GM23338 (cell line): Measurements from ENCODE around the gene DCLK2. TPM values are rescaled to one million over a fixed set of nuclear protein-coding genes. Genes with fewer than 3 reads are reported as not detected.

ENCODE experiments used
- ATAC-seq: fragments of 200-7000 bp; cut with Tn5 transposase; 3 replicates; pipeline ENCODE4 v1.9.1; 2020
- DNase-seq: peaks from one replicate; pipeline ENCODE4 v3.0.0-alpha.2; 2015; ENCODE audit warnings: low spot score
- H2AFZ ChIP-seq: fragments of 200-600 bp; sonication (generic); 2 replicates; pipeline ENCODE4 v1.8.0; 2016; ENCODE audit warnings: antibody characterized with exemption, mild to moderate bottlenecking, moderate library complexity
- H3F3A ChIP-seq: fragments of 200-600 bp; sonication (generic); replicated peaks from 2 replicates; pipeline ENCODE4 v1.8.0; 2017; ENCODE audit warnings: antibody characterized with exemption, mixed run types, low read depth
- H3K27ac ChIP-seq: fragments of 200-600 bp; sonication (generic); 2 replicates; pipeline ENCODE4 v1.6.1; 2016; ENCODE audit warnings: low read depth
- H3K27me3 ChIP-seq: fragments of 200-600 bp; sonication (generic); 2 replicates; pipeline ENCODE4 v1.8.0; 2016; ENCODE audit warnings: mild to moderate bottlenecking, mixed run types, moderate library complexity; ENCODE audit not compliant: insufficient read depth
- H3K36me3 ChIP-seq: fragments of 200-600 bp; sonication (generic); 2 replicates; pipeline ENCODE4 v1.8.0; 2016; ENCODE audit warnings: mild to moderate bottlenecking; ENCODE audit not compliant: insufficient read depth
- H3K4me1 ChIP-seq: fragments of 200-600 bp; sonication (generic); 2 replicates; pipeline ENCODE4 v1.8.0; 2016; ENCODE audit warnings: mild to moderate bottlenecking, moderate library complexity; ENCODE audit not compliant: insufficient read depth
- H3K4me2 ChIP-seq: fragments of 200-600 bp; sonication (generic); 2 replicates; pipeline ENCODE4 v1.7.1; 2017; ENCODE audit warnings: mixed run types
- H3K4me3 ChIP-seq: fragments of 200-600 bp; sonication (generic); 2 replicates; pipeline ENCODE4 v1.6.1; 2016; ENCODE audit warnings: mixed run types
- H3K79me2 ChIP-seq: fragments of 200-600 bp; sonication (generic); replicated peaks from 2 replicates; pipeline ENCODE4 v1.8.0; 2017; ENCODE audit warnings: mild to moderate bottlenecking; ENCODE audit not compliant: insufficient read depth
- H3K9me2 ChIP-seq: fragments of 200-600 bp; sonication (generic); 2 replicates; pipeline ENCODE4 v1.8.0; 2017; ENCODE audit not compliant: insufficient read depth
- H4K20me1 ChIP-seq: fragments of 200-600 bp; sonication (generic); replicated peaks from 2 replicates; pipeline ENCODE4 v1.8.0; 2017; ENCODE audit warnings: mild to moderate bottlenecking; ENCODE audit not compliant: insufficient read depth
- H3K27ac Mint-ChIP-seq: 2 replicates; pipeline ENCODE4 v1.8.0; 2020; ENCODE audit warnings: inconsistent platforms, mild to moderate bottlenecking, moderate library complexity, mixed read lengths
- H3K27me3 Mint-ChIP-seq: 3 replicates; pipeline ENCODE4 v1.8.0; 2022; ENCODE audit warnings: low read depth, mild to moderate bottlenecking, moderate library complexity, mixed read lengths, inconsistent platforms; ENCODE audit not compliant: insufficient read depth, poor library complexity
- H3K36me3 Mint-ChIP-seq: 3 replicates; pipeline ENCODE4 v1.8.0; 2021; ENCODE audit warnings: low read depth, mild to moderate bottlenecking, inconsistent platforms, moderate library complexity, mixed read lengths
- H3K4me1 Mint-ChIP-seq: 3 replicates; pipeline ENCODE4 v1.8.0; 2020; ENCODE audit warnings: mild to moderate bottlenecking, inconsistent platforms, mixed read lengths
- H3K4me3 Mint-ChIP-seq: 3 replicates; pipeline ENCODE4 v1.8.0; 2021; ENCODE audit warnings: moderate library complexity, mild to moderate bottlenecking, inconsistent platforms, mixed read lengths
- H3K9me3 Mint-ChIP-seq: 3 replicates; pipeline ENCODE4 v1.8.0; 2020; ENCODE audit warnings: moderate library complexity, mild to moderate bottlenecking, inconsistent platforms, mixed read lengths
- CREB1 ChIP-seq: fragments of 250-450 bp; sonication (Bioruptor Pico); IDR thresholded peaks from 2 replicates; pipeline ENCODE4 v1.5.0; 2020; ENCODE audit warnings: low read depth, mild to moderate bottlenecking, moderate library complexity
- CTCF ChIP-seq, 2 experiments: fragments of 200-600 bp in 1 of 2; sonication (generic) in 1 of 2; conservative IDR thresholded peaks; 2 replicates each; pipeline versions ENCODE4 v1.5.1 to v1.6.1; 2016 to 2017; ENCODE audit warnings: antibody characterized with exemption in 2 of 2, low read depth in 2 of 2, mild to moderate bottlenecking in 2 of 2, moderate library complexity in 1 of 2
- ETS1 ChIP-seq: IDR thresholded peaks from 2 replicates; pipeline ENCODE4 v1.6.1; 2016; ENCODE audit warnings: antibody characterized with exemption
- EZH2 ChIP-seq: fragments of 200-600 bp; sonication (generic); IDR thresholded peaks from one replicate; pipeline ENCODE4 v1.8.0; 2017; ENCODE audit warnings: antibody characterized with exemption, mild to moderate bottlenecking, low read depth; ENCODE audit not compliant: unreplicated experiment
- EZH2phosphoT487 ChIP-seq: fragments of 200-600 bp; sonication (generic); IDR thresholded peaks from one replicate; pipeline ENCODE4 v1.8.1; 2018; ENCODE audit warnings: antibody characterized with exemption; ENCODE audit not compliant: unreplicated experiment
- JUNB ChIP-seq: IDR thresholded peaks from one replicate; pipeline ENCODE4 v1.6.1; 2016; ENCODE audit warnings: antibody characterized with exemption; ENCODE audit not compliant: unreplicated experiment
- NANOG ChIP-seq: IDR thresholded peaks from 2 replicates; pipeline ENCODE4 v1.6.1; 2016; ENCODE audit warnings: antibody characterized with exemption, borderline replicate concordance
- POLR2AphosphoS5 ChIP-seq: IDR thresholded peaks from 2 replicates; pipeline ENCODE4 v1.6.1; 2016; ENCODE audit warnings: antibody characterized with exemption, low read depth
- STAT1 ChIP-seq: IDR thresholded peaks from one replicate; pipeline ENCODE4 v1.6.1; 2016; ENCODE audit warnings: antibody characterized with exemption; ENCODE audit not compliant: unreplicated experiment
- ZNF114 ChIP-seq: fragments of 250-450 bp; sonication (Bioruptor Pico); IDR thresholded peaks from 2 replicates; pipeline ENCODE4 v1.5.0; 2020; ENCODE audit warnings: mild to moderate bottlenecking, moderate library complexity
- ZNF331 ChIP-seq: fragments of 250-450 bp; sonication (Bioruptor Pico); IDR thresholded peaks from 2 replicates; pipeline ENCODE4 v1.5.0; 2020; ENCODE audit warnings: low read depth, mild to moderate bottlenecking, moderate library complexity
- ZNF462 ChIP-seq: fragments of 250-450 bp; sonication (Bioruptor Pico); IDR thresholded peaks from 2 replicates; pipeline ENCODE4 v1.5.0; 2020; ENCODE audit warnings: mild to moderate bottlenecking, moderate library complexity
- polyA plus RNA-seq: library from polyadenylated mRNA; unstranded; fragments of >200 nt; fragmentation: Nextera tagmentation; extraction: Ambion mirVana; gene quantifications from 2 replicates; pipeline ENCODE4 v1.2.1, GENCODE V29; 2016
- total RNA-seq: library from RNA; depleted of rRNA; stranded (reverse); fragments of >200 nt; shearing (Covaris generic); gene quantifications from 2 replicates; pipeline ENCODE4 v1.2.3, GENCODE V29; 2014
- TF ChIP-seq, protein P1 (sequence below): IDR thresholded peaks from one replicate; pipeline ENCODE4 v1.6.1; 2018; ENCODE audit warnings: antibody characterized with exemption; ENCODE audit not compliant: unreplicated experiment

DCLK2 gene
- total and polyA plus RNA-seq, 2 experiments from 2014 or later: 0.49 TPM; not detected in 1

- no peak for DNase-seq
- no peaks in the 10 kb centered on the region for H3K27me3 Mint-ChIP-seq
- no peak for ATAC-seq
- no peak overlapping the region for H3K27ac Mint-ChIP-seq
- H3F3A ChIP-seq: no peaks in the 10 kb centered on the region
- TF ChIP-seq, protein P1, sequence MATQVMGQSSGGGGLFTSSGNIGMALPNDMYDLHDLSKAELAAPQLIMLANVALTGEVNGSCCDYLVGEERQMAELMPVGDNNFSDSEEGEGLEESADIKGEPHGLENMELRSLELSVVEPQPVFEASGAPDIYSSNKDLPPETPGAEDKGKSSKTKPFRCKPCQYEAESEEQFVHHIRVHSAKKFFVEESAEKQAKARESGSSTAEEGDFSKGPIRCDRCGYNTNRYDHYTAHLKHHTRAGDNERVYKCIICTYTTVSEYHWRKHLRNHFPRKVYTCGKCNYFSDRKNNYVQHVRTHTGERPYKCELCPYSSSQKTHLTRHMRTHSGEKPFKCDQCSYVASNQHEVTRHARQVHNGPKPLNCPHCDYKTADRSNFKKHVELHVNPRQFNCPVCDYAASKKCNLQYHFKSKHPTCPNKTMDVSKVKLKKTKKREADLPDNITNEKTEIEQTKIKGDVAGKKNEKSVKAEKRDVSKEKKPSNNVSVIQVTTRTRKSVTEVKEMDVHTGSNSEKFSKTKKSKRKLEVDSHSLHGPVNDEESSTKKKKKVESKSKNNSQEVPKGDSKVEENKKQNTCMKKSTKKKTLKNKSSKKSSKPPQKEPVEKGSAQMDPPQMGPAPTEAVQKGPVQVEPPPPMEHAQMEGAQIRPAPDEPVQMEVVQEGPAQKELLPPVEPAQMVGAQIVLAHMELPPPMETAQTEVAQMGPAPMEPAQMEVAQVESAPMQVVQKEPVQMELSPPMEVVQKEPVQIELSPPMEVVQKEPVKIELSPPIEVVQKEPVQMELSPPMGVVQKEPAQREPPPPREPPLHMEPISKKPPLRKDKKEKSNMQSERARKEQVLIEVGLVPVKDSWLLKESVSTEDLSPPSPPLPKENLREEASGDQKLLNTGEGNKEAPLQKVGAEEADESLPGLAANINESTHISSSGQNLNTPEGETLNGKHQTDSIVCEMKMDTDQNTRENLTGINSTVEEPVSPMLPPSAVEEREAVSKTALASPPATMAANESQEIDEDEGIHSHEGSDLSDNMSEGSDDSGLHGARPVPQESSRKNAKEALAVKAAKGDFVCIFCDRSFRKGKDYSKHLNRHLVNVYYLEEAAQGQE: no peak
- TF ChIP-seq EZH2 (no peak), ZNF331 (CRISPR knock-in tag) (no peak), ZNF114 (CRISPR knock-in tag) (no peak), ZNF462 (CRISPR knock-in tag) (no peak), STAT1 (no peak), NANOG (no peak), EZH2phosphoT487 (no peak), CTCF (conservative IDR thresholded peaks at IDR 0.05; ENCODE audit: low read depth in 2 of 2) (no peak), JUNB (no peak), ETS1 (no peak), POLR2AphosphoS5 (no peak), CREB1 (CRISPR knock-in tag) (no peak)
- peaks cover 5% of the 10 kb centered on the region; the same call in 1 of the 3 replicates for H3K4me1 Mint-ChIP-seq
- no peaks in the 10 kb centered on the region for H3K36me3 Mint-ChIP-seq
- no peak overlapping the region for H3K4me3 ChIP-seq
- H4K20me1 ChIP-seq: no peaks in the 10 kb centered on the region
- H2AFZ ChIP-seq: no peak overlapping the region; the same call in 1 of the 2 replicates
- no peak overlapping the region for H3K27ac ChIP-seq
- no peak overlapping the region for H3K4me3 Mint-ChIP-seq
- H3K9me3 Mint-ChIP-seq: peaks cover 3% of the 10 kb centered on the region; the same call in 1 of the 3 replicates
- no peak overlapping the region for H3K4me2 ChIP-seq
- H3K36me3 ChIP-seq: no peaks in the 10 kb centered on the region
- no peaks in the 10 kb centered on the region for H3K9me2 ChIP-seq
- no peaks in the 10 kb centered on the region for H3K4me1 ChIP-seq
- no peaks in the 10 kb centered on the region for H3K79me2 ChIP-seq
- H3K27me3 ChIP-seq: no peaks in the 10 kb centered on the region
Observed at GRCh38 chr4:150167054-150167453, 88.8 kb downstream of the DCLK2 start.
